VCaP (cell line): ENCODE data around the gene POLR2H.

Experiments
- H3K27ac ChIP-seq: fragments of 450-650 bp; 2 replicates; pipeline ENCODE4 v1.5.1; 2017
- CTCF ChIP-seq: fragments of 450-650 bp; conservative IDR thresholded peaks from 2 replicates; pipeline ENCODE4 v1.5.1; 2017; ENCODE audit warnings: mild to moderate bottlenecking, moderate library complexity

The POLR2H gene

DNA sequence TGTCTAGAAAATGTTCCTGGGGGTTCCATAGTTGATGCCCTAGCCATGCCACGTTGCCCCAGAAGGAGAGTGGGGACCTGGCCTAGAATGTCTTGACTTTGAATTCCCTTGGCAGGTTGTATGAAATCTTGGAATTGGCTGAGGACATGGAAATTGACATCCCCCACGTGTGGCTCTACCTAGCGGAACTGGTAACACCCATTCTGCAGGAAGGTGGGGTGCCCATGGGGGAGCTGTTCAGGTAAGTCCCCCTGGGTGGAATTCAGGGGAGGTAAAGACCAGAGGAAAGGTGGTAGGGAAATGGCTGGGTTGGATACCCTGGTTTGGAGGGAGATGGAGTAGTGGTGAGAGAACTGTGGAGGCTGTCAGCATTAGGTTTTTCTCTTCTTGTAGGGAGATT, 33.0 kb upstream of the POLR2H start:
- TF ChIP-seq CTCF: no peak
- no peak overlapping the region for H3K27ac ChIP-seq

GRCh38 chr3:184332370-184333090, 29.0 kb upstream of the POLR2H start:
- no peak for TF ChIP-seq CTCF
- H3K27ac ChIP-seq: peak overlapping the region; percentile 26; the same call in 1 of the 2 replicates

- peak overlapping the region; percentile 26 for H3K27ac ChIP-seq
- no peak for TF ChIP-seq CTCF
These were observed 28.3 kb upstream of the POLR2H start for GRCh38 chr3:184333190-184333589.

- H3K27ac ChIP-seq: peak overlapping the region; percentile 26
- no peak for TF ChIP-seq CTCF
These were observed 27.8 kb upstream of the POLR2H start for GRCh38 chr3:184333700-184334099.

DNA sequence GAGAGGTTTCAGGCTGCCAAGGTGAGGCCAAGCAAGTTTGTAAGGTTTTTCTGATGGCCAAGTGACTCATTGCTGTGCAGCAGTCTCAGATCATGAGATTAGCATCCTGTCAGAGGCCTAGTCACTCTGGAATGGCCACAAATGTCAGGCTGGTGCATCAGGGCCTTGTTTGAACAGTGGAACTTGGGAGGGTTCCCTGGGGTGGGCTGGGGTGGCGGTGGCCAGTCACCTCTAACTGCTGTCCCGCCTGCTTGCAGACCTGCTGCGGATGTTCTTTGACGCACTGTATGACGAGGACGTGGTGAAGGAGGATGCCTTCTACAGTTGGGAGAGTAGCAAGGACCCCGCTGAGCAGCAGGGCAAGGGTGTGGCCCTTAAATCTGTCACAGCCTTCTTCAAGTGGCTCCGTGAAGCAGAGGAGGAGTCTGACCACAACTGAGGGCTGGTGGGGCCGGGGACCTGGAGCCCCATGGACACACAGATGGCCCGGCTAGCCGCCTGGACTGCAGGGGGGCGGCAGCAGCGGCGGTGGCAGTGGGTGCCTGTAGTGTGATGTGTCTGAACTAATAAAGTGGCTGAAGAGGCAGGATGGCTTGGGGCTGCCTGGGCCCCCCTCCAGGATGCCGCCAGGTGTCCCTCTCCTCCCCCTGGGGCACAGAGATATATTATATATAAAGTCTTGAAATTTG, 26.9 kb upstream of the POLR2H start:
- TF ChIP-seq CTCF: no peak
- peak overlapping the region; percentile 81; the same call in 1 of the 2 replicates for H3K27ac ChIP-seq

GRCh38 chr3:184335291-184335660, 26.2 kb upstream of the POLR2H start:
- no peak for TF ChIP-seq CTCF
- peak overlapping the region; percentile 81 for H3K27ac ChIP-seq

DNA sequence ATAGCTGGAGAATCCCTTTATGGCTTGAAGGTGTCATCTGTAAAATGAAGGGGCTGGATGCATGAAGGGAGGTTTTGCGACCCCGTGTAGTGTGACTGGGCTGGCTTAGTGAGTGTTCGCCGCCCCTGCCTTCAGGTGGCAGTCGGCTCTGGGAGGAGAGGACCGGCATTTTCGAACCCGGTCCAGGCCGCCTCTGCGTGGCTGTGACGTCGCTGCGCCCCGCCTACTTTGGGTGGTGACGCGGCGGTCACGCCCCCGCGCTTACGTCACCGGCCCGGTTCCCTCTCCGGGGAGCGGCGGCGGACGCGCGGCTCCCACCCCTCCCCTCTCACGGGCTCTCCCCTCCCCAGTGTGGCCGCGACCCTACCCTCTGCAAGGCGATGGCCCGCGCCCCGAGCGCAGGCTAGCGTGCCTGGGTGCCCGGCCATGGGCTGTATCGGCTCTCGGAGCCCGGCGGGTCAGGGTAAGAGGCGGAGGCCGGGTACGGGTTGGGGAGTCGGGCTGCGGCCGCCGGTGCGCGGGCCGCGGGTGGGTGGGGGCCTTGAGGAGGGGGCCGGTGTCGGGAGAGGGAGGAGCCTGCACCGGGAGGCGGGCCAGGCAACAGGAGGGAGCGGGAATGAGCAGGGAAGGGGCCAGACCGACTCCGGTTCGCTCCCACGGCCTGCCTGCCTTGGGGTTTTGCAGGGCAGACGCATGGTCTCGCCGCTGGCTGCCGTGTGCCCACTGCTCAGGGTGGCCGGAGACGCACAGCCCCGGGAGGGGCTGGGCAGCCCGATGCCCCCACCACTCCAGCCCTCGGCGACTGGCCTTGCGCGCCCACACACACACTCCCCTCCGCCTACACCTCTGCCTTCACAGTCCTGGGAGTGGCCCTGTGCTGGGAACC, 25.6 kb upstream of the POLR2H start:
- H3K27ac ChIP-seq: peak overlapping the region; percentile 81
- TF ChIP-seq CTCF: no peak
